ENCODE data around the gene GRID1.

DNA sequence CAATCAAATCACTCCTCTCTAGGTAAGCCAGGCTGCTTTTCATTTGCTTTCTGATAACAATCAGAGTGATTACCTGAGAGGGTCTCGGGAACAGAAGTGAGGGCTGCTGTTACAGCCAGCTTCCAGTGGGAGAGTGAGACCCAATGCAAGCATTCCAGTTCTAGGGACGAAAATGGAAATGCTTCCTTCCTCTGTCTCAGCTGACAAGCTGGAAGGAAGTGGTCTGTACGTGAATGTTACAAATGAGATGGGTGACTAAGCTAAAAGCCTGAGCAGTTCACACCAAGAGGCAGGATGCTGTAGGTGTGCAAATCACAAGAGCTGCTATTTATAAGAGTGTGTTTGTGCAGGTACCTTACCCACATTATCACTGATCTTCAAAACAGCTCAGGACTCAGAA is 772.4 kb downstream of the GRID1 start:
- TF ChIP-seq EZH2 (optimal IDR thresholded peaks at IDR 0.05; ENCODE audit: low read depth, low read length), result no peak
- TF ChIP-seq, protein P1, sequence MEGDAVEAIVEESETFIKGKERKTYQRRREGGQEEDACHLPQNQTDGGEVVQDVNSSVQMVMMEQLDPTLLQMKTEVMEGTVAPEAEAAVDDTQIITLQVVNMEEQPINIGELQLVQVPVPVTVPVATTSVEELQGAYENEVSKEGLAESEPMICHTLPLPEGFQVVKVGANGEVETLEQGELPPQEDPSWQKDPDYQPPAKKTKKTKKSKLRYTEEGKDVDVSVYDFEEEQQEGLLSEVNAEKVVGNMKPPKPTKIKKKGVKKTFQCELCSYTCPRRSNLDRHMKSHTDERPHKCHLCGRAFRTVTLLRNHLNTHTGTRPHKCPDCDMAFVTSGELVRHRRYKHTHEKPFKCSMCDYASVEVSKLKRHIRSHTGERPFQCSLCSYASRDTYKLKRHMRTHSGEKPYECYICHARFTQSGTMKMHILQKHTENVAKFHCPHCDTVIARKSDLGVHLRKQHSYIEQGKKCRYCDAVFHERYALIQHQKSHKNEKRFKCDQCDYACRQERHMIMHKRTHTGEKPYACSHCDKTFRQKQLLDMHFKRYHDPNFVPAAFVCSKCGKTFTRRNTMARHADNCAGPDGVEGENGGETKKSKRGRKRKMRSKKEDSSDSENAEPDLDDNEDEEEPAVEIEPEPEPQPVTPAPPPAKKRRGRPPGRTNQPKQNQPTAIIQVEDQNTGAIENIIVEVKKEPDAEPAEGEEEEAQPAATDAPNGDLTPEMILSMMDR (IDR thresholded peaks at IDR 0.05; ENCODE audit: low read length), result no peak
- TF ChIP-seq EZH2phosphoT487 (IDR thresholded peaks at IDR 0.05; ENCODE audit: low read length), result no peak
